Measurements from ENCODE around the gene ZNF221.

The ZNF221 gene

GRCh38 chr19:43960411-43960810 is 9.4 kb downstream of the ZNF221 start:
- FAIRE-seq, result no peak

- FAIRE-seq, result no peak
Measured at GRCh38 chr19:43966079-43966694, 15.2 kb downstream of the ZNF221 start.

DNA sequence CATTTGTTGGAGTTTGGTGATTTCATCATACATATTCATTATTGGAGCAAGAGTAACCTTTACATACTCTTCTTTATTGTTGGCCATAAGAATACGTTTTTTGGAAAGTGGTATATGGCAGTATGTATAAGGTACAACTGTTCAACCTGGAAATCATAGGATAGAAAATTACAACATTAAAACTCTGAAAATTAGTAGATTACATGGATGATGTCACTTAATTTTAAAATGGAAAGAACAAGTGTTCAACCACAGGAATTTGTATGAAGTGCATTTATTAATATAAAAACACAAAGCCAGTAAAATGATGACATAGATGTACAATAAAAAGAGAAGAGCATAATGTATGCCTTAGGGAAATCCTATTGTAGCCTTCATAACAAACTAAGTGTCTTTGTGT is 25.7 kb downstream of the ZNF221 start:
- FAIRE-seq, result no peak

GRCh38 chr19:43983544-43983911 is 32.5 kb downstream of the ZNF221 start:
- no peak for FAIRE-seq

- peak; percentile 95 for FAIRE-seq
Measured at GRCh38 chr19:43983912-43984686, 33.1 kb downstream of the ZNF221 start, which contains the start of gene ZNF155. Gene ZNF155 (plus strand): TSS chr19:43984188. CDS start chr19:43988544, 4,356 bp downstream.

DNA sequence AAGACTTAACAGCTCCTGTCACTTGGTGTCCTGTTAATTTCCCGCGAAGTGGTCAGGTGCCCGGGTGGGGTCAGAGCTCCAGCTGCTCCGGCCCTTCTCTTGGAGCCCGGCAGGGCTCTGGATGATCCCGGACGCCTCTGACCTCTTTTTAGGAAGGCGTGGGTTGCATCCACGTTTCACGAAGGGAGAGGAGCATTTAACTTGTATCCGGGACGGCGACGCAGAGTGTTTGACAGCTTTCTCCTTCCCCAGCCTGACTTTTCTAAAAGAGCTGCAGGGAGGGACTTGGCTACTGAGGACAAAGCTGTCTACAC is 33.6 kb downstream of the ZNF221 start:
- no peak for FAIRE-seq

DNA sequence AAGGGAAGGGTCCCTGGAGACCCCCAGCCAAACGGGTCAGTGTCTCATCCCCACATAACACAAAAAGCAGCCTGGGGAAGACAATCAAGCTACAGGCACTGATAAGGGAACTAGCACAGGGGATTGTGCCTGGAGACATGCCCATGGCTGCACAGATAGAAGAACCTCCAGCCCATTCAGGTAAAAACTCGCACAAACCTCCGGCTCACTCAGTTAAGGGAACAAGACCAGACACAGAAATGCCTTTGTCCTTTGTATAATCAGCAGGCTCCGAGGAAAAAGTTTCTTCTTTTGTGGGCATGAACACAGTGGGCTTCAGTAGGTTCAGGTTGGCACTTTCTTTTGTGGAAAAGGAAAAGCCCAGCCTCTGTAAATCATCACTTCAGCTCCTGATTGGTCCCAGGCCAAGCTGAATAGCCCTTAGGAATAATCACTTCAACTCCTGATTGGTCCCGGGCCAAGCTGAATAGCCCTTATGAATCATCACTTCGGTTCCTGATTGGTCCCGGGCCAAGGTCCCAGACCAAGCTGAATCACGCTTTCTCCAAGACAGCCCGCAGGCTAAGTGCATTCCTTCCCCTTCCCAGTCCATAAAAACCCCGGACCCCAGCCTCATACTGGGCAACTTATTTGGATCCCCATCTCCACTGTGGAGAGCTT is 46.7 kb downstream of the ZNF221 start:
- FAIRE-seq, result no peak

DNA sequence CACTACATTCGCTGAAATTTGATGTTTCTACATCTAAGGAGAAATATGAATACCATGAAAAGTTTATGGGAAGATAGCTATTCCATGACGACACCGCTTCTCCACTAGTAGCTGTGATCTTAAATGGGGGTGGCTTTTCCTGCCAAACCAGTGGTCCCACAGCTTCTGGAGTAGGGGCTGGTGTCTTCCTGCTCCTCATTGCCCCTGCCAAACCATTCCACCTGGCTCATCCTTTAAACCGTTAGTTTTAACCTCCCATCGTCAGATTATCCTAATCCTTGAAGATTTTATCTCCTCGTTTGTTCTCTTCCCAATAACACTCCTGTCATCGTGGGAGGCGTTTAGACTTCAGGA is 51.2 kb downstream of the ZNF221 start:
- no peak for FAIRE-seq

DNA sequence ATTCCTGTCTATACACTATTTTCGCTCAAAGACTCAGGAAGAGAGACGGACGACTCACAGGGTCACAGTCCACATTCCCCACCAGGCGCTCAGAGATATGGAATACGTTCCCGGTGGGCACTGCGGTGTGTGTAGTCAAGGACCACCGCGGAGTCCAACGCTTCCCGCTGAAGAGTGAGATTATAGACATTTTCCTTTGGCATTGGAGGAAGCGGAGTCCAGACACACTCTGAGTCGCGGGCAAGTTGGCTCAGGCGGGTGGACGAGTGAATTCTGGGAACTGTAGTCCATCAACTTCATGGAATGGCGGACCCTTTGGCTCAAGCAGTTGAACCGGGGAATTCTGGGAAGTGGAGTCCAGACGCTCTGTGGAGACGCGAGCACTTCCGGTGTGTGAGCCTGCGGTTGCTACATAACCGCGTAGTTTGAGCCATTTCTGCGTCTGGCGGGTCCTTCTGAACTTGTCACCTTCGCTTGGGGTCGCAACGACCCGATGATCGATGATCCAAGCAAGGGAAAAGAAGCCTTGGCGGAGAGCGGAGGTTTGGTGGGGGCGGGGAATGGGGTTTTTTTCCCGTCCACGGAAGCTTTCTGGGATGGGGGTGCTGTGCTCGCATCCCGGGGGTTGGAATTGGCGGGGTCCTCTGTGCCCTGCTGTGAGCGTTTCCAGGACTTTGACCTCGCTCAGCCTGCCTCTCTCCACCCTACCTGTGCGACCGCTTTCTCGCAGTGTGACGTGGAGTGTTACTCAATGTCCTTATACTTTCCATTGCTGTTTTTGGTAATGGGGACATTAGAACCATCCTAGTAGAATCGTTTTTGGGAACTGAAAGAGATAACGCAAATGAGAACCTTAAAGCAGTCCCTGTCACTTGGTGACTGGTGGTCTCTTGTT is 51.8 kb downstream of the ZNF221 start, which contains the start of gene ZNF230:
ZNF230 (plus strand) TSS at position 392 of the 895 bp plus-strand sequence. CDS start 4,122 bp downstream, outside the sequence.
- peak; percentile 91 for FAIRE-seq

DNA sequence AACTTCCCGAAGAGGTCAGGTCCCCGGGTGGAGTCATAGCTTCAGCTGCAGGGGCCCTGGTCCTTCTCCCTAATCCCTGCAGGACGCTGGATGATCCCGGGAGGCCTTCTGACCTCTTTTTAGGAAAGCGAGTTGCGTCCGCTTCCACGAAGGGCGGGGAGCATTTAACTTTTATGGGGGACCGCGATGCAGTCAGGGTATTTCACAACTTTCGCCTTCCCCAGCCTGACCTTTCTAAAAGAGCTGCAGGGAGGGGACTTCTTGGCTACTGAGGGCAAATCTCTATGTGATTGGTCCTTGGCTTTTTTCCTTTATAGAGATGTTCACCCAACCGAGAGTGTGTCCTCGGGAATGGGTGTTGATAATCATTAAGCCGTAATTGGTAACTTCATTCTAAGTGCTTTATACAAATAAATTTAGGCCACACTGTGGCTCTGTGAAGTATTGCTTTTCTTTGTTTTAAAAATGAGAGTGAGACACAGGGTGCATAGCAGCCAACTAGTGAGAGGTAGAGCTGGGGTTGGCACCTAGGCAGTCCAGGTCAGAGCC is 52.5 kb downstream of the ZNF221 start:
- no peak for FAIRE-seq

DNA sequence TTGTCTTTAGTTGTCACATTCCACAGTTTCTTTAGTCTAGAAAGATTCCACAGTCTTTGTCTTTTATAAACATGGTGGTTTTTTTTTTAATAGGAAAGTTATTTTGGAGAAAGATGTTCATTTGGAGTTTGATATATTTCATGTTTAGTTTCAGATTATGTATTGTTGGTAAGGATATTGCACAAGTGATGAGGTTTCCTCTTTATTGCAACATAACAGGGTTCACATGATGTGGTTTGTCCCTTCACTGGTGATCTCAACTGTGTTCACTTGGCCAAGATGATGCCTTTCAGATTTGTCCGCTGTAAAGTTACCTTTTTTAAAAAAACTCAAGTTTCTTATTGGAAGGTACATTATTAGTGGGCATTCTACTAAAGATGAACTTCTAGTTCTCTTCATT is 54.9 kb downstream of the ZNF221 start:
- FAIRE-seq, result no peak

- FAIRE-seq, result no peak
Measured at GRCh38 chr19:44007473-44007872, 56.4 kb downstream of the ZNF221 start.

GRCh38 chr19:44010468-44010867 is 59.4 kb downstream of the ZNF221 start:
- no peak for FAIRE-seq
